ENCODE data around the gene FOXD1. TPM values are rescaled to one million over a fixed set of nuclear protein-coding genes. Genes with fewer than 3 reads are reported as not detected.

Gene FOXD1
- total and polyA plus RNA-seq, 2 of the 8 experiments (the other 6 are each of a cell fraction or from before 2014, with no cell fraction given), result 0.11 to 1.1 TPM

GRCh38 chr5:73448463-73449136, at the start of gene FOXD1 (continued):
- no peak for TF ChIP-seq TCF12 (IDR thresholded peaks at IDR 0.05; ENCODE audit: low read depth, low read length)
- TF ChIP-seq CHD1 (IDR thresholded peaks at IDR 0.05; ENCODE audit: low read depth, low read length), result no peak
- no peak for TF ChIP-seq NANOG (IDR thresholded peaks at IDR 0.05; ENCODE audit: insufficient read depth, low read depth, low read length, poor library complexity, severe bottlenecking)

Data from H1 (cell line).